Peyer's patch (tissue), 4 donors: ENCODE results near the gene KIAA0319L. TPM values are rescaled to one million over a fixed set of nuclear protein-coding genes. Genes with fewer than 3 reads are reported as not detected.

Experiments
- DNase-seq, 3 donors: peaks; one replicate each; pipeline ENCODE4 v3.0.0-alpha.2; 2017 to 2019
- H3K27ac ChIP-seq, 4 donors: fragments of 200-600 bp; sonication (generic); one replicate each; pipeline ENCODE4 v1.5.1; 2016 to 2019
- H3K27me3 ChIP-seq, 2 donors: fragments of 200-600 bp; sonication (generic); one replicate each; pipeline ENCODE4 v1.5.1; 2019
- H3K36me3 ChIP-seq, 3 donors: fragments of 200-600 bp; sonication (generic); one replicate each; pipeline ENCODE4 v1.5.1; 2016 to 2019
- H3K4me1 ChIP-seq, 4 donors: fragments of 200-600 bp; sonication (generic); one replicate each; pipeline ENCODE4 v1.5.1; 2016 to 2019
- H3K4me3 ChIP-seq, 4 donors: fragments of 200-600 bp; sonication (generic); 1 replicate in 3 of 4; 2 replicates in 1 of 4; pipeline ENCODE4 v1.5.1; 2016 to 2019; ENCODE audit warnings: mild to moderate bottlenecking in 1 of 4
- H3K9me3 ChIP-seq, 4 donors: fragments of 200-600 bp; sonication (generic); one replicate each; pipeline ENCODE4 v1.5.1; 2016 to 2019; ENCODE audit warnings: mild to moderate bottlenecking in 1 of 4
- CTCF ChIP-seq, 6 experiments: fragments of 450-650 bp in 4 of 6; fragments of 200-600 bp in 2 of 6; sonication (generic) in 1 of 6; IDR thresholded peaks; one replicate each; pipeline ENCODE4 v1.5.1; 2017 to 2019; ENCODE audit warnings: antibody characterized with exemption in 6 of 6, mild to moderate bottlenecking in 3 of 6, moderate library complexity in 1 of 6
- POLR2A ChIP-seq, 2 donors: fragments of 450-650 bp; IDR thresholded peaks; one replicate each; pipeline ENCODE4 v1.5.1; 2017; ENCODE audit warnings: antibody characterized with exemption in 2 of 2, mild to moderate bottlenecking in 2 of 2, moderate library complexity in 2 of 2
- total RNA-seq, 4 donors: library from RNA; depleted of rRNA; stranded (reverse); fragments of >200 nt; gene quantifications; one replicate each; pipeline ENCODE4 v1.1.0, GENCODE V29; 2016

The KIAA0319L gene
- total RNA-seq, 4 donors from 2014 or later, result 88.3 to 143 (median 129) TPM

GRCh38 chr1:35536556-35537162 is 20.5 kb downstream of the KIAA0319L start:
- Histone ChIP-seq H3K4me1 (peaks cover 0 to 25% (median 7%) of the 10 kb centered on the region in 4 donors), H3K9me3 (no peaks in the 10 kb centered on the region), H3K27ac (no peak overlapping the region), H3K27me3 (no peaks in the 10 kb centered on the region), H3K4me3 (no peak overlapping the region), H3K36me3 (no peaks in the 10 kb centered on the region)
- TF ChIP-seq POLR2A (IDR thresholded peaks at IDR 0.05) (no peak), CTCF (IDR thresholded peaks at IDR 0.05) (no peak)
- no peak for DNase-seq

GRCh38 chr1:35535243-35535642 is 22.0 kb downstream of the KIAA0319L start:
- no peaks in the 10 kb centered on the region for H3K9me3 ChIP-seq
- H3K4me3 ChIP-seq, result no peak overlapping the region
- no peak overlapping the region for H3K27ac ChIP-seq
- peaks cover 0 to 10% (median 0%) of the 10 kb centered on the region in 3 donors for H3K36me3 ChIP-seq
- no peak for TF ChIP-seq CTCF (IDR thresholded peaks at IDR 0.05)
- no peak for TF ChIP-seq POLR2A (IDR thresholded peaks at IDR 0.05)
- DNase-seq, result no peak
- H3K27me3 ChIP-seq, result no peaks in the 10 kb centered on the region
- peaks cover 0 to 19% (median 7%) of the 10 kb centered on the region in 4 donors for H3K4me1 ChIP-seq

- TF ChIP-seq CTCF (IDR thresholded peaks at IDR 0.05), result no peak
- no peak for TF ChIP-seq POLR2A (IDR thresholded peaks at IDR 0.05)
- peaks cover 0 to 10% (median 0%) of the 10 kb centered on the region in 3 donors for H3K36me3 ChIP-seq
- H3K27ac ChIP-seq, result no peak overlapping the region
- no peak for DNase-seq
- H3K27me3 ChIP-seq, result no peaks in the 10 kb centered on the region
- peaks cover 0 to 7% (median 2%) of the 10 kb centered on the region in 4 donors for H3K4me1 ChIP-seq
- no peaks in the 10 kb centered on the region for H3K9me3 ChIP-seq
- no peak overlapping the region for H3K4me3 ChIP-seq
These were observed 23.6 kb downstream of the KIAA0319L start for GRCh38 chr1:35533586-35533985.

GRCh38 chr1:35532497-35533223 is 24.5 kb downstream of the KIAA0319L start:
- Histone ChIP-seq H3K9me3 (no peaks in the 10 kb centered on the region), H3K4me3 (no peak overlapping the region), H3K4me1 (peaks cover 0 to 4% (median under 1%) of the 10 kb centered on the region in 4 donors), H3K27ac (no peak overlapping the region), H3K36me3 (peaks cover 0 to 10% (median 0%) of the 10 kb centered on the region in 3 donors), H3K27me3 (no peaks in the 10 kb centered on the region)
- no peak for TF ChIP-seq POLR2A (IDR thresholded peaks at IDR 0.05)
- no peak for TF ChIP-seq CTCF (IDR thresholded peaks at IDR 0.05)
- DNase-seq, result no peak

GRCh38 chr1:35531368-35531767 is 25.8 kb downstream of the KIAA0319L start:
- Histone ChIP-seq H3K4me1 (no peaks in the 10 kb centered on the region), H3K9me3 (no peaks in the 10 kb centered on the region), H3K4me3 (no peak overlapping the region), H3K27me3 (no peaks in the 10 kb centered on the region), H3K36me3 (peaks cover 0 to 10% (median 0%) of the 10 kb centered on the region in 3 donors), H3K27ac (no peak overlapping the region)
- TF ChIP-seq POLR2A (IDR thresholded peaks at IDR 0.05), result no peak
- TF ChIP-seq CTCF (IDR thresholded peaks at IDR 0.05), result no peak
- no peak for DNase-seq
